Calu3 (cell line): Measurements from ENCODE around the gene FOXP4. TPM values are rescaled to one million over a fixed set of nuclear protein-coding genes. Genes with fewer than 3 reads are reported as not detected.
A peak's percentile ranks its signal among the peaks of the same experiment; 100 is the strongest.

ENCODE experiments used
- BruUV-seq: library from RNA; stranded (reverse); fragments of 400-500 nt; replicated peaks from 2 replicates; lab custom pipeline; 2021; lab: Mats Ljungman, UMichigan
- CTCF ChIA-PET: fragments of 300-600 bp; sonication (Branson Sonifier 250); formaldehyde crosslinking; loops from one replicate; lab custom pipeline; 2022; ENCODE audit warnings: antibody characterized with exemption; lab: Charles Lee
- DNase-seq: peaks from one replicate; pipeline ENCODE4 v3.0.0; 2022
- H3K27ac Mint-ChIP-seq: one replicate; pipeline ENCODE4 v1.8.0; 2022; ENCODE audit warnings: mixed read lengths; ENCODE audit not compliant: unreplicated experiment
- H3K27me3 Mint-ChIP-seq: one replicate; pipeline ENCODE4 v1.8.0; 2022; ENCODE audit warnings: mixed read lengths; ENCODE audit not compliant: unreplicated experiment
- H3K36me3 Mint-ChIP-seq: one replicate; pipeline ENCODE4 v1.8.0; 2022; ENCODE audit warnings: mild to moderate bottlenecking, moderate library complexity, mixed read lengths; ENCODE audit not compliant: insufficient read depth, unreplicated experiment
- H3K4me1 Mint-ChIP-seq: one replicate; pipeline ENCODE4 v1.8.0; 2022; ENCODE audit warnings: mild to moderate bottlenecking, low read depth, mixed read lengths; ENCODE audit not compliant: unreplicated experiment
- H3K4me3 Mint-ChIP-seq: one replicate; pipeline ENCODE4 v1.8.0; 2022; ENCODE audit warnings: mild to moderate bottlenecking, low read depth, moderate library complexity, mixed read lengths; ENCODE audit not compliant: unreplicated experiment
- H3K9me3 Mint-ChIP-seq: one replicate; pipeline ENCODE4 v1.8.0; 2022; ENCODE audit warnings: low read depth, mixed read lengths; ENCODE audit not compliant: unreplicated experiment
- CTCF ChIP-seq: fragments of 200-600 bp; IDR thresholded peaks from one replicate; pipeline ENCODE4 v1.8.0; 2022; ENCODE audit warnings: antibody characterized with exemption; ENCODE audit not compliant: unreplicated experiment
- intact Hi-C: fragments of 100-400 bp; cut with micrococcal nuclease; formaldehyde crosslinking; loops from one replicate; pipeline ENCODE4 v1.10.0; 2022; ENCODE audit not compliant: unreplicated experiment
- total RNA-seq: library from RNA; stranded (reverse); gene quantifications from 2 replicates; pipeline ENCODE4 v1.2.3, GENCODE V29; 2022

FOXP4 gene
- total RNA-seq, 1 experiment from 2014 or later = 47.8 TPM

DNA sequence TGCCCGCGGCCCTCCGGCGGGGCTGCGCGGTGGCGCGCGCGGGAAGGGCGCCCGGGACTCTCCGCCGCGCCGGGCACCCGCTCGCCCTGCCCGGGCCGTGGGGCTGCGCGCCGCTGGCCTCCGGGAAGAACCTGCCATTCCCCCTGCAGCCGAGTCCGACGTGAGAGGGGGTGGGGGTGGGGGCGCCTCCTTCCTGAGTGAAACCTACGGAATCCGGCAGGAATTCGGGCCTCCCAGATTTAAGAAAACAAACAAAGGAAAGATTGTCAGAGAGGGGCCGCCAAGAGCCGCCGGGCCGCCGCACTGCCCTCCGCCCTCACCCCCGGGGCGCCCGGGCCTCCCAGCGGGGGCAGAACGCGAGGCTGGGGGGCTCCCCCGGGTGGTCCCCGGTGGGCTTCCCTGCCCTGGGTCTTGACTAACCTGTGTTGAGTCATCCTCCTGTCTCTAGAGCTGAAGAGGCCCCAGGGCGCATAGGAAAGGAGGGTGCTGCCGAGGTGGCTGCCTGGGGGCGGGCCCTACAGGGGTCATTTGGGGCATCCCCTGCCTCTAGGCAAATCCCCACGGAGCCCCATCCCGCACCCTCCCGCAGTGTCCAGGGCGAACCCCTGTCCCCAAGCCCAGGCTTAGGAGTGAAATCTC is 42.2 kb upstream of the FOXP4 start:
- H3K4me3 Mint-ChIP-seq = peak overlapping the region; percentile 66
- peaks cover 9% of the 10 kb centered on the region for H3K36me3 Mint-ChIP-seq
- DNase-seq = no peak
- no peak for TF ChIP-seq CTCF
- CTCF ChIA-PET = no interaction called here
- H3K9me3 Mint-ChIP-seq = peaks cover 2% of the 10 kb centered on the region
- peaks cover 18% of the 10 kb centered on the region for H3K4me1 Mint-ChIP-seq
- H3K27me3 Mint-ChIP-seq = peaks cover 84% of the 10 kb centered on the region
- intact Hi-C loops = no loop called here
- no peak overlapping the region for H3K27ac Mint-ChIP-seq
- no TSS peak for BruUV-seq

- Mint-ChIP-seq H3K4me1 (peaks cover 18% of the 10 kb centered on the region), H3K4me3 (peak overlapping the region; percentile 66), H3K9me3 (peaks cover 2% of the 10 kb centered on the region), H3K27ac (peak overlapping the region; percentile 22), H3K27me3 (peaks cover 84% of the 10 kb centered on the region), H3K36me3 (peaks cover 9% of the 10 kb centered on the region)
- DNase-seq = no peak
- intact Hi-C loops = no loop called here
- no TSS peak for BruUV-seq
- TF ChIP-seq CTCF = no peak
- CTCF ChIA-PET = no interaction called here
Observed at GRCh38 chr6:41504466-41505121, 41.6 kb upstream of the FOXP4 start.

DNA sequence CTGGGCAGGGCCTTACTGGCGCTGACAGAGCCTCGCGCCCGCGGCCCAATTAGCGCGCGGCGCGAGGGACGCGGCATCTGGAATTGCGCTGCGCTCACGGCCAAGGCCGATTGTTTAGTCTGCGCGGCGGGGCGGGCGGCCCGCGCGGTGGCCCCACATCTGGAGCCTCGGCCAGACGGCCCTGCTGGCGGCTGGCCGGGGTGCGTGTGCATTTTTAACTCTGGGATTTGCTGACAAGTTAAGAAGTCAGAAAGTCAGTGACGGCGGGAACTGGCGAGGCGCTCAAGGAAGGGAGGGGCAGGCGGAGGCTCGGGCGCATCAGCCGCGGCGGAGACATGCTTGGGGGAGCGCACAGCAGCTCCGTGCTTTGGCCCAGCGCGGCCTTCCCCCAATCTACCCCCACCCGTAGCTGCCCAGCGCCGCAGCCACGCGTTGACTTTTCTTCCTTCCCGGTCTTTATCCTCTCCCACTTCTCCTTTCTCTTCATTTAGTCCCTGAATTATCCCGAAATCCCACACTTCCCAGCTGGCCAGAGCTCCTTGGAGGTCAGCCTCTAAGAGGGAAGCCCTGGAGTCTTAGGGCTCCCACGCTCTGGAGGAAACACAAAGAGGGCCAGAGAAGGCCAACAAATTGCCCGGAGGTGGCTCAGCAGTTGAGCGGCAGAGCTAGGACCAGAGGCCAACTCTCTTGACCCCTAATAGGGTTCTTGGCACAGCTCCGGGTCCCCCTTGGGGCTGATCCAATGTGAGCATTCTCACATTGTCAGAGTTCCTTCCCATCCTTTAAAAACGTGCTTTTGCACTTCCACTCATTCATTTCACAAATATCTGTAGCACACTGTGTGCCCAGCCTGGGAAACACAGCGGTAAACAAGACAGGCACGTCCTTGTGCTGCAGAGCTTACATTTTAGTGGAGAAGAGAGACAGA is 40.8 kb upstream of the FOXP4 start:
- Mint-ChIP-seq H3K27me3 (peaks cover 87% of the 10 kb centered on the region), H3K4me3 (peak overlapping the region; percentile 66), H3K9me3 (peaks cover 2% of the 10 kb centered on the region), H3K36me3 (peaks cover 9% of the 10 kb centered on the region), H3K27ac (peak overlapping the region; percentile 22), H3K4me1 (peaks cover 18% of the 10 kb centered on the region)
- intact Hi-C loops = no loop called here
- TF ChIP-seq CTCF = no peak
- DNase-seq = no peak
- CTCF ChIA-PET = no interaction called here
- no TSS peak for BruUV-seq

DNA sequence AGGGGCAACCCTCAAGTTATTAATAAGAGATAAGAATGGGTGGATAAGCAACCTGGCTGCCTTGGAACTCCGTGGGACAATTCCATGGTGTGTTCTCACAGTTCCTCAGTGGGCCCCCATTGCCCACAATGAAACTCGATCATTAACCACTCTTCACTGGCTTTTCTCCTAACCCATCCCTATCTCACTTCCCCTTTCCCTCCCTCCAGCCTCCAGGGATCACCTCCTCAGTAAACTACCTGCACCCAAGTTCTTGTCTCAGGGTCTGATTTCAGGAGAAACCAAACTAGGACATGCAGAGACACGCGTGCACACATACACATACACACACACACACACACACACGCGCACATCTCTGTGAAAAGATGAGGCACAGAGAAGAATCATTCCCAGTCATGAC is 37.7 kb upstream of the FOXP4 start:
- CTCF ChIA-PET = interaction anchor here (0.5 kb wide), 1 partner anchor 228 kb away, joined by 7 read pairs; no protein-coding TSS in a partner anchor
- H3K27ac Mint-ChIP-seq = no peak overlapping the region

More for the DNA sequence above, 37.7 kb upstream of the FOXP4 start:
- Mint-ChIP-seq H3K9me3 (peaks cover 2% of the 10 kb centered on the region), H3K27me3 (peaks cover 96% of the 10 kb centered on the region), H3K4me3 (no peak overlapping the region), H3K4me1 (peaks cover 18% of the 10 kb centered on the region), H3K36me3 (peaks cover 9% of the 10 kb centered on the region)
- no peak for TF ChIP-seq CTCF
- no peak for DNase-seq
- intact Hi-C loops = no loop called here
- no TSS peak for BruUV-seq
